GM21447 (cell line): Measurements from ENCODE around the gene ASPN.

Experiments used
- ATAC-seq: cut with Tn5 transposase; IDR thresholded peaks from one replicate; pipeline ENCODE4 v1.9.1; 2021; ENCODE audit not compliant: unreplicated experiment

The ASPN gene

GRCh38 chr9:92478783-92479182, 3.5 kb downstream of the ASPN start:
- ATAC-seq = no peak

DNA sequence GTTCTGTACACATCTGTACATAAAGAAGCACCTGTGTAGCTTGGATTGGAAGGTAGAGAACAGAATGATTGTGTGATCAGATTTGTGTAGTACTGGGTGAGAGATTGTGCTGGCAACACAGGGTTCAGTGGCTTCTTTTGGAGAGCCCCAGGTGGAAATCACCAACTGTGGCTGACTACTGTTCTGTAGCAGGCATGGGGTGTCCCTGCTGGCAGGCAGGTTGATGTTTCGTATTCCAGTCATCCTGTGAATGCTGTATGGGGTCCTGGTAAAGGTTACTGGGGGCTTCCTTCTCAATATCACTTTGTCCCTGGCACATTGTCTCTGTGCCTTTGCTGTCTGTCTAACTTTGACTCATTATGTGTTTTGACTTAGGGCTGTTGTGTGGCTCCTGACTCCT, 5.3 kb downstream of the ASPN start:
- ATAC-seq = no peak

- ATAC-seq = no peak
These were observed 7.7 kb downstream of the ASPN start for GRCh38 chr9:92474587-92474986.

DNA sequence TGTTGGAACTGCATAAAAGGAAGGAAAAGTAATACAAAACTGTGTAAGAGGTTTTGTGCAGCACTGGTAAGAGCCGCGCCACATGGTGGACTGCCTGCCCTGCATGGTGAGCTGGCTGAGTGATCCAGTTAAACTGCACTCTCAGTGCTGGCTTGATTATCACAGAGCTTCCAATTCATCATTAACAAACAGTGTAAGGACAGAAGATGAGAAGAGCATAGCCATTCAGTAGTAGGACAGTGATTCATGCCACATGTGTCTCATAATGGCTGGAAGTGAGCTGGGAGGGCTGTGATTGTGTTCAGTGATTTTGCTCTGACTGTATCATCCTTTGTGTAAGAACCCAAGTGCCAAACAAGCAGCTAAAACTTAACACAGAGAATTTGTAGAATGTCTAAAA, 14.1 kb downstream of the ASPN start:
- ATAC-seq = no peak

- no peak for ATAC-seq
These were observed 14.8 kb downstream of the ASPN start for GRCh38 chr9:92467511-92467910.

DNA sequence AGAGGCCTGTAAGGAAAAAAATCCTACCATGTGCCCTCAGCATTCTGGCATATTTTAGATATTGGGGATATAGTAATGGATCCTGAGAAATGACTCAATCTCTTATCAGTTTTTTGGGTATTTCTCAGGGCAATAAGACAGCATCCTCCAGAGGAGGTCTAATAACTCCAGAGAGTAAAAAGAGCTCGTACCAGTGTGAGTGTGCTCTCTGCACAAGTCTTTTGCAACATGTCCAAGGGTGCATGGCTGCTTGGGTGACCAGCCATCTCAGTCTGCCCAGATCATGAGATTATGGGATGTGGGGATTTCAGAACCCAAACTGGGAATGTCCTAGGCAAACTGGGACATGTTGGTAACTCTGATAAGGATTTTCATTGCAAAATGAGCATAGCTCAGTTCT, 15.3 kb downstream of the ASPN start:
- no peak for ATAC-seq

GRCh38 chr9:92463984-92464383, 18.3 kb downstream of the ASPN start:
- ATAC-seq = no peak

DNA sequence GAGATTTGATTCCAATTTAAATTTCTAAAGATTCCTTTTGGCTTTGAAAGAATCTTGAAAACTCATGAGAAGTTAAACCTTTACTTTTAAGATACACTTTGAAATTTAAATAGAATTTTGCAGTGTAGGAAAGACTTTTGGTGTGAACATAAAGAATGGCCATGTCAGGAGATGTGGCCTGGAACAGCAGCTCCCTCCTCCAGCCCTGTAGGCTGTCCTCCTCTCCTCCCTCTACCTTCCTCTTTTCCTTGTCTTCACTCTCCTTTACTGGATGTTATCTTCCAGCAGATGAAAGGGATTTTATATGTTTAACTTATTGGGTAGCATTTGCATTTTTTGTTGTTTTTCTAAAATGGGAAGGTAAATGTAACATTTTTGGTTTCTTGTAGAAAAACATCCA, 18.9 kb downstream of the ASPN start:
- no peak for ATAC-seq

- no peak for ATAC-seq
These were observed 24.7 kb downstream of the ASPN start for GRCh38 chr9:92457576-92457975.

DNA sequence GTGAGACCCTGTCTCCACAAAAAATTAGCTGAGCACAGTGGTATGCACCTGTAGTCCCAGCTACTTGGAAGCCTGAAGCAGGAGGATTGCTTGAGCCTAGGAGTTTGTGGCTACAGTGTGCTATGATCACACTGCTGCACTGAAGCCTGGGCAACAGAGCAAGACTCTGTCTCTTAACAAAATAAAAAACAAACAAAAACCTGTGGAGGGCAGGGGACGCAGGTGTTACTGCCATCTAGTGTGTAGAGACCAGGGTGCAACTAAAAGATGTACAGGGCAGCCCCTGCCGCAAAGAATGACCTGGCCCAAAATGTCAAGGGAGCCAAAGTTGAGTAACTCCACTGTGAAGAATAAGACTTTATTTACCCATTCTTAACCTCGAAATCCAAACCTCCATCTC, 27.1 kb downstream of the ASPN start:
- no peak for ATAC-seq

DNA sequence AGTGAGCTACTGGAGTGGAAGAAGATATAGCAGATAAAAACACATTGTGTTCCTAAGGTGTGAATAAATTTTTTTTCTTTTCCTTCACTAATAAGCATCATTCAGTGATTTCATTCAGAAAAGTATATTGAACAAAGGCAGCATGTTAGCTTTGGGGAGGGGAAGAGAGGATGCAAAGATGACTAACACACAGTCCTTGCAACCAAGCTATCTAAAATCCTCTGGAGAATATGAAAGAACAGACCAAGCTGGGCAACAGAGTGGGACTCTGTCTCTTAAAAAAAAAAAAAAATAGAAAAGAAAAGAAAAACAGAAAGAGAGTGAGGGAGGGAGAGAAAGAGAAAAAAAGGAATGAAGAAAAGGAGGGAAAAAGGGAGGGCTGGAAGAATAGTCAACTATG, 35.8 kb downstream of the ASPN start:
- no peak for ATAC-seq

- ATAC-seq = no peak
These were observed 37.5 kb downstream of the ASPN start for GRCh38 chr9:92444841-92445240.

GRCh38 chr9:92440751-92441046, 41.6 kb downstream of the ASPN start:
- no peak for ATAC-seq

DNA sequence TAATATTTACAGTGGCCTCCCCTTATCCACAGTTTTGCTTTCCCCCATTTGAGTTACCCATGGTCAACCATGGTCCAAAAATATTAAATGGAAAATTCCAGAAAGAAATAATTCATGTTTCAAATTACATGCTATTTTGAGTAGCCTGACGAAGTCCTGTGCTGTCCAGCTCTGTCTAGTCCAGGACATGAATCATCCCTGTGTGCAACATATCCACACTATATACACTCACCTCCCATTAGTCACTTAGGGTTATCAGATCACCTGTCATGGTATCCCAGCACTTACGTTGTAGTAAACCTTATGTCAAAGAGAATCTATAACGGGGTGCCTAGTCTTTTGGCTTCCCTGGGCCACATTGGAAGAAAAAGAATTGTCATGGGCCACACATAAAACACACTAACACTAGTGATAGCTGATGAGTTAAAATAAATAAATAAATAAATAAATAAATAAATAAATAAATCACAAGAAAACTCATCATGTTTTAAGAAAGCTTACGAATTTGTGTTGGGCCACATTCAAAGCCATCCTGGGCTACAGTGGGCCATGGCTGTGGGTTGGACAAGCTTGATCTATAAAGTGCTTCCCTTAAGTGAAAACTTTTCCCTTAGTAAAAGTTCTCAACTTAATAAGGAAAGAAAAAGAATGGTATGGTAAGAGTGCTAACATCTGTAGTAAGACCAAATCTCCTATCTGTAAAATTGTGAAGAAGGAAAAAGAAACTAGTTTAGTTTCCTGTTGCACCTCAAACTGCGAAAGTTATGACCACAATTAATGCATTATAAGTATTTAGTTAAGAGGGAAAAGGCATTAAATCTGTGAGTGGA, 42.2 kb downstream of the ASPN start:
- ATAC-seq = no peak

GRCh38 chr9:92438900-92439526, 43.3 kb downstream of the ASPN start:
- ATAC-seq = no peak

GRCh38 chr9:92435263-92435662, 47.0 kb downstream of the ASPN start:
- no peak for ATAC-seq

DNA sequence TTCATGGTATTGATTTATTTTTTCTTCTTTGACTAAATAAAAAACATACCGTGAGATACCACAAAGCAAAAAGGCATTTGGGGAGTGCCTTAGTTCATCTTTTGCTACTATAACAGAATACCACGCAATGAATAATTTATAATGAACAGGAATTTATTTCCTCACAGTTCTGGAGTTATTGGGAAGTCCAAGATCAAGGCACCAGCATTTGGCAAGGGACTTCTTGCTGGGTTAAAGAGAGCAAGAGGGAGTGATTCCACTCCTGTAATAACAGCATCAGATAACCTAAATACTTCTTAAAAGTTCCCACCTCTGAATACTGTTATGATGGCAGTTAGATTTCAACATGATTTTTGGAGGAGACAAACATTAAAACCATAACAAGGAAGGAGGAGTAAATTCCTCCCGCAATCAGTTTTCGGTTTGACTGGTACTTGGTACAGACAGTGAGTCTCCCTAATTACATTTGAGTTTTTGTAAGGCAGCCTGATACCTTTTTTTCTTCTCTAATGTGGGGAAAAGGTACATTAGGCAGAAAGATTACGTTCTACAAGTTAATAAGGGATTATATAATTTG, 49.2 kb downstream of the ASPN start:
- ATAC-seq = no peak

GRCh38 chr9:92432350-92432749, 50.0 kb downstream of the ASPN start:
- ATAC-seq = no peak

DNA sequence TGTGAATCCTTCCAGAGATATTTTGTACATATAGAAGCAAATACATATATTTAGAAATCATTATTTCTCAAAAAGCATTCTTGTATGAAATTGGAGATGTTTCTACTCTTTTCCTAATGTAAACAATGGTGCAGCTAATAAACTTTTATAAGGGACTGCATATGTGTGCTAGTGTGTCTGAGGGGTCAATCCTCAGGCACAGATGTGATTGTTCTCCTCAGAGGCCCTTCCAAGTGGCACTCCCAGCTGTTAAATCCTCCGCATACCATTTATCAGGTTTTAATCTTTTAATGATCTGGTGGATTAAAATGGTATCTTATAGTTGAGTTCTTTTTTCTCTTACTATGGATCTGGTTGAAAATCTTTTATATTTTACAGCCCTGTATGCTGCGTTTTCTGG, 52.5 kb downstream of the ASPN start:
- ATAC-seq = no peak

GRCh38 chr9:92426501-92427145, 55.7 kb downstream of the ASPN start:
- no peak for ATAC-seq

GRCh38 chr9:92425474-92425873, 56.8 kb downstream of the ASPN start:
- ATAC-seq = no peak

GRCh38 chr9:92424340-92424739, 58.0 kb downstream of the ASPN start, which contains the start of gene OMD:
TSS of gene OMD (minus strand) at chr9:92424471. CDS start at chr9:92417558, 6,913 bp downstream.
- no peak for ATAC-seq
